GM10266 (cell line): ENCODE data around the gene ITIH4.

Experiments used
- DNase-seq: peaks from one replicate; pipeline ENCODE4 v3.0.0; 2012; ENCODE audit errors: extremely low spot score
- CTCF ChIP-seq: IDR thresholded peaks from 2 replicates; pipeline ENCODE4 v1.5.1; 2012; ENCODE audit warnings: mild to moderate bottlenecking, low read depth; ENCODE audit not compliant: control insufficient read depth, insufficient read depth; ENCODE audit errors: missing control alignments

Gene ITIH4

GRCh38 chr3:52827441-52827840, 3.0 kb downstream of the ITIH4 start:
- DNase-seq: no peak
- TF ChIP-seq CTCF: no peak

- TF ChIP-seq CTCF: no peak
- DNase-seq: no peak
These were observed 6.4 kb downstream of the ITIH4 start for GRCh38 chr3:52824037-52824436.

GRCh38 chr3:52822363-52822762, 8.1 kb downstream of the ITIH4 start:
- no peak for DNase-seq
- TF ChIP-seq CTCF: no peak

GRCh38 chr3:52820736-52821135, 9.7 kb downstream of the ITIH4 start:
- peak; percentile 47 for DNase-seq

GRCh38 chr3:52819936-52820335, 10.5 kb downstream of the ITIH4 start:
- no peak for TF ChIP-seq CTCF
- no peak for DNase-seq

More at GRCh38 chr3:52820736-52821135, 9.7 kb downstream of the ITIH4 start:
- TF ChIP-seq CTCF: peak; percentile 65

- TF ChIP-seq CTCF: no peak
- no peak for DNase-seq
These were observed 12.6 kb downstream of the ITIH4 start for GRCh38 chr3:52817860-52818259.

- no peak for DNase-seq
- TF ChIP-seq CTCF: no peak
These were observed 13.3 kb downstream of the ITIH4 start for GRCh38 chr3:52817221-52817620.

GRCh38 chr3:52816654-52817053, 13.8 kb downstream of the ITIH4 start:
- no peak for DNase-seq
- no peak for TF ChIP-seq CTCF
